ENCODE measurements around the gene CD209.

CD209 gene

DNA sequence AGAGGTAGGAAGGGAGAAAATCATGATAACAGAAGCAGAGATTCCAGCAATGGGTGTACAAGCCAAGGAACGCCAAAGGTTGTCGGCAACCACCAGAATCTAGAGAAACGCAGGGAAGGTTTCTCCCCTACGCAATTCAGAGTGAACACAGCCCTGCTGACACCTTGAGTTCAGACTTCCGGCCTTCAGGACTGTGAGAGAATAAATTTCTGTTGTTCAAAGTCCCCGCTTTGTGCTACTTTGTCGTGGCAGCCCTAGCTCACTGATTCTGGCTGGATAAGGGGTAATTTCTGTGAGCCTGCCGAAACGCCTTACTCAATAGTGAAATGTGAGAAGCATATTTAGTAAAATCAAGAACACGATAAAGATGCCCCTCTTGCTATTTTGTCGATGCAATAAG, 10.1 kb downstream of the CD209 start:
- DNase-seq (ENCODE audit: low spot score): no peak

DNA sequence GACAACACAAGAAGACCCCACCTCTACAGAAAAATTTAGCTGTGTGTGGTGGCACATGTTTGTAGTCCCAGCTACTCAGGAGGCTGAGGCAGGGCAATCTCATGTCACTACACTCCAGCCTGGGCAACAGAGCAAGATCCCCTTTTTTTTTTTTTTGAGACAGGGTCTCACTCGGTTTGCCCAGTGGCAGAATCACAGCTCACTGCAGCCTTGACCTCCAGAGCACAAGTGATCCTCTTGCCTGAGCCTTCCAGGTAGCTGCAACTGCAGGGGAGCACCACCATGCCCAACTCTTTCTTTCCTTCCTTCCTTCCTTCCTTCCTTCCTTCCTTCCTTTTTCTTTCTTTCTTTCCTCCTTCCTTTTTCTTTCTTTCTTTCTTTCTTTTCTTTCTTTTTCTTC, 11.2 kb downstream of the CD209 start:
- no peak for DNase-seq (ENCODE audit: low spot score)

DNA sequence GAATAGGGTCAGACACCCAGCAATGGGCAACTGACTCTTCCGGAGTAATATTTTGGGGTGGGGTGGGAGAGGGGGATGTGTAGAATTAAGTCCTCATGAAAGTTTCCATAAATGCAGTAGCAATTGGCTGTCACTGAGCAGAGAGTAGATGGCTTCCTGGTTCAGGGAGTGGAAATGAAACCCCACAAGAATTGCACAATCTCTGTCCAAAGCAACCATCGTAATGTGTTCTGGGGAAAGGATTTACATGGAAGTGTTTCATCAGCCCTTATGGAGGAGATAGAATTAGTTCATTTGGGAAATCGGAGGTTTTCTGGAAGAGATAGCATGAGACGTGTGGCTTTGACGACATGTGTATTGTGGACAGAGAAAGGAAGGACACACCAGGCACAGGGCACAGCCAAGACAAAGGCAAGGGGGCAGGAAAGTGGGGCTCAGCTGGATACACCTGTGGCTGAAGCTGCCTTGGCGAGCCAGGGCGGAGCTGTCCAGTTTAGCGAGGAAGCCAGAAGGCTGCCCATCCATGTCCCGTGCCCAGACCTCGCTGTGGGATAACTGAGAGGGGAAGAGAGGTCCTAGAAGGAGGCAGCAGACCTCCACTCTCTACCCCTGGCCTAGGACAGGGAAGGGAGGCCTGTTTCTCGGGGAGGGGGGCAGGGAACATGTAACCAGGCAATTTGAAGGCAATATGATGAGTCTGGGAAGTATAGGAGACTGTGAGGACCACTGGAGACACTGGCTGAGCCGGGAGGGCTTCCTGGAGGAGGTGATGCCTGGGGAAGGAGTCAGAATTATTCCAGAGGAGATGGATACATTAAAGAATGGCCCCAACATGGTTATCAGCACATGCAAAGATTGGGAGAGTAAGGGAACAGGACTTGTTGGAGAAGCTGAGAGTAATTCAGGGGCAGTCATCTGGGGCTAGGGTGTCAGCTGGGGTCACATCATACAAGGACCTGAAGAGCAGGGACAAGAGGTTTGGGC, 12.8 kb downstream of the CD209 start:
- no peak for DNase-seq (ENCODE audit: low spot score)

- no peak for DNase-seq (ENCODE audit: low spot score)
These were observed 14.0 kb downstream of the CD209 start for GRCh38 chr19:7733376-7733775.

DNA sequence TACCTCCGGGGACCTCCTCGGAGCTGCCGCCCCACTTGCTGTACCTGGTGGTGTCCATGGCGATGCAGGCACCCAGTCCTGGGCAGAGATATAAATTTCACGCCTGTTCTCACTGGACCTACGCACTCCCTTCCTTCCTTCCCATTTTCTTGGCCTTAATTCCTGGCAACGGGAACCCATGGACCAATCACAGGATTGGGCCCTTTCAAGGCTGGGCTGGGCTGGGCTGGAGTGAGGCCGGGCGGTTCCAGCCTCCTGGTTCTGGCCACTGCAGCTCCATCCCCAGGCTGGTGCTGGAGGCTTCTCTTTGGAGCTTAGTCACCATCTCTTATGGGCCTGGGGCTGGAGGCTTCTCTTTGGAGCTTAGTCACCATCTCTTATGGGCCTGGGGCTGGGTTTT, 15.3 kb downstream of the CD209 start, which contains the start of gene CLEC4G:
Gene CLEC4G, minus strand, starts transcription at position 66 of the 400 bp plus-strand sequence. Its CDS starts 8 bp downstream, at position 58.
- DNase-seq (ENCODE audit: low spot score): no peak

DNA sequence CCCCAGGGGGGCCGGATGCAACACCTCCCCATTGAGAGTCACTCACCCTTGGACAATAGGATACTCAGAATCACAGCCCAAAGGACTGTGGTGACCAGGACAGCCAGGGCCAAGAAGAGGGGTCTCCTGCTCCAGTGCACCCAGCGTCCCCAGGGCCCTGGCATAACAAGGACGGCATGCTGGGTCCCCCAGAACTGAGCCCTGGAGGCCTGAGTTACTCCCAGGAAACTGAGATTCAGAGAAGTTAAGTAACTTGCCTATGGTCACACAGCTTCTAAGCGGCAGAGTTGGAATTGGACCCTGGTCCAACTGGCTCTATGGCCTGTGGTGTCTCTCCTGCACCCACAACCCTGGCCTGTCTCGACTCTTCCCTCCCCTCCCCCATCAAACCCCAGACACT, 15.7 kb downstream of the CD209 start:
- DNase-seq (ENCODE audit: low spot score): no peak

DNA sequence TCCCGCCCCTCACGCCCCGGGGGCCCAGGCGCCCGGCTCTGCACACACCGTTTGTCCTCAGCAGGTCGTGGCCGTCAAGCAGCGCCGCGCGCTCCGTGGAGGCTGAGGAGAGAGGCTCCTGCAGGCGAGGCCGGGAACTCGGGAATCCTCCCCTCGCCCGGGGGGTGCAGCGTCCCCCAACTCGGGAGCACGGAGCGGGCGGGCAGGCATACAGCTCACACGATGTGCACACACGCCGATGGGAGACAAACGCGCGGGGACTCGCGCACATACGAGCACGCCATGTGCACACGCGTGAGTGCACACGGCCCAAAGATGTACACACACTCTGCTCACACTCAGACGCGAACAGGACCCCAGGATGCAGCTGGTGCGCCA, 16.1 kb downstream of the CD209 start:
- no peak for DNase-seq (ENCODE audit: low spot score)

- no peak for DNase-seq (ENCODE audit: low spot score)
These were observed 16.8 kb downstream of the CD209 start for GRCh38 chr19:7730286-7731217.

GRCh38 chr19:7729831-7730285, 17.5 kb downstream of the CD209 start:
- DNase-seq (ENCODE audit: low spot score): no peak

GRCh38 chr19:7729211-7729610, 18.1 kb downstream of the CD209 start:
- no peak for DNase-seq (ENCODE audit: low spot score)

DNA sequence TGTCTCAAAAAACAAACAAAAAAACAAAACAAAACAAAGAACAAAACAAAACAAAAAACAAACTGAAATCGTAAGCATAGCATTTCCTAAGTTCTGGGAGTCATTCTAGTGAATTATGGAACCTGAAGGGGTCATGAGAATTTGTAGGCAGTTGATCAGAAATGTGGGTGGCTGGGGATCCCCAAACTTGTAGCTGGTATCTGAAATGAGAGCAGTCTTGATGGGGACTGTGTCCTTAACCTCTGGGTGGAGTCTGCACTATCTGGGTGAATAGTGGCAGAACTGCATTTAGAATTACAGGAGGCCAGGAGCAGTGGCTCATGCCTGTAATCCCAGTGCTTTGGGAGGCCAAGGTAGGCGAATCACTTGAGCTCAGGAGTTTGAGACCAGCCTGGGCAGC, 21.5 kb downstream of the CD209 start:
- DNase-seq (ENCODE audit: low spot score): no peak

DNA sequence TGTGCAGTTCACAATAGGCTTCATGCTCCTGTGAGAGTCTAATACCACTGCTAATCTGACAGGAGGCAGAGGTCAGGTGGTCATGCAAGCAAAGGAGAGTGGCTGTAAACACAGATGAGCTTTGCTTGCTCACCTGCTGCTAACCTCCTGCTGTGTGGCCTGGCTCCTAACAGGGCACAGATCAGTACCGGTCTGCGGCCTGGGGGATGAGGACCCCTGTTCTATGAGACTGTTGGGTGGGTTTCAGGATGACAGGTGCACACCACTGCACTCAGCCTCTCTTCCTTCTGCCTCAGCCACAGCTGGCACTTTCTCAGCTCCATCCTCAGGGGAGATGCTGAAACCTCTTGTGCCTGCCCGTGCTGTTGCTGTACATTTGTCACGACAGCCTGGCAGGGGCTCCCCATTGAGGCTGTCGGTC, 25.1 kb downstream of the CD209 start:
- no peak for DNase-seq (ENCODE audit: low spot score)

GRCh38 chr19:7720351-7720750, 27.0 kb downstream of the CD209 start:
- no peak for DNase-seq (ENCODE audit: low spot score)

DNA sequence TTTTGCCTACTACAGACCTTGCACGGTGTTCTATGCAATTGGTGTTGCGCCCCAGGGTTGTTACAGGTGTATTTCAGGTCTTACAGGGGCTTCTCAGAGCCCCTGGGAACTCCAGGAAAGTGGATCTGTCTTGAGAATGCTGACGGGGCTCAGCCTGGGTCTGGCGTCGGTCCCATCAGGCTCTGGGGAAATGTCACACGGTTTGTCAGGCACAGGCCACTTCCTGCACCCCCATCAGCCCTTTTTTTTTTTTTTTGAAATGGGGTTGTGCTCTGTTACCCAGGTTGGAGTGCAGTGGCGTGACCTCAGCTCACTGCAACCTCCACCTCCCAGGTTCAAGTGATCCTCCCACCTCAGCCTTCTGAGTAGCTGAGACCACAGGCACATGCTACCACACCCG, 28.7 kb downstream of the CD209 start:
- DNase-seq (ENCODE audit: low spot score): no peak

DNA sequence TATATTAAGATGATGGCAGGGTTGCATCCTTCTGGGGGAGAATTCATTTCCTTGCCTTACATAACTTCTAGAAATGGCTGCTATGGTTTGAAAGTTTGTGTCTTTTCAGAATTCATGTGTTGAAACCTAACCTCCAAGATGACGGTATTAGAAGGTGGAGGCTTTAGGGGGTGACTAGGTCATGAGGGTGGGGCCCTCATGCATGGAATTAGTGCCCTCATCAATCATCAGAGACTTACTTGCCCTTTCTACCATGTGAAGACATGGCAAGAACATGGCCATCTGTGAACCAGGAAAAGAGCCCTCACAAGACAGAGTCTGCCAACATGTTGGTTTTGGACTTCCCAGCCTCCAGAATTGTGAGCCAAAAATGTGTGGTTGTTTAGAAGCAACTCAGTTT, 30.6 kb downstream of the CD209 start:
- no peak for DNase-seq (ENCODE audit: low spot score)

DNA sequence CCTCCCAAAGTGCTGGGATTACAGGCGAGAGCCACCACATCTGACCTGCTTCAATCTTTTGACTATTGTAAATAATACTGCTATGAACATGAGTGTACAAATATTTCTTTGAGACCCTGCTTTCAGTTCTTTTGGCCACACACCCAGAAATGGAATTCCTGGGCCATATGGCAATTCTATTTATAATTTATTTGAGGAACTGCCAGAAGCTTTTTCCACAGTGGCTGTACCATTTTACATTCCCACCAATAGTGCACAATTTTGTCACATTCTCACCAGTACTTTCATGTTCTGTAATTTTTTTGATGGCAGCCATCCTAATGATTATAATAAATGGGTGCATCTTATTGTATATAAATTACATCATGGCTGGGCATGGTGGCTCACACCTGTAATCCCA, 31.7 kb downstream of the CD209 start:
- DNase-seq (ENCODE audit: low spot score): no peak

DNA sequence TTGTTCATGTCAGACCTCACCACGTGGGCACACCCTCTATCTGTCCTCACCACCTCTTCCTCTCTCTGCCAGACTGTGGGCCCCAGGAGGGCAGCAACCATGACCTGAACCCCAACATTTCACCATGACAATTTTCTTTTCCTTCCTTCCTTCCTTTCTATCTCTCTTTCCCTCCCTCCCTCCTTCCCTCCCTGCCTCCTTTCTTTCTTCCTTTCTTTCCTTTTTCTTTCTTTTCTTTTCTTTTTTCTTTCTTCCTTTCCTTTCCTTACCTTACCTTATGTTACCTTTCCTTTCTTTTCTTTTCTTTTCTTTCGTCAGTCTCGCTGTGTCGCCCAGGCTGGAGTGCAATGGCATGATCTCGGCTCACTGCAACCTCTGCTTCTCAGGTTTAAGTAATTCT, 36.7 kb downstream of the CD209 start:
- no peak for DNase-seq (ENCODE audit: low spot score)

DNA sequence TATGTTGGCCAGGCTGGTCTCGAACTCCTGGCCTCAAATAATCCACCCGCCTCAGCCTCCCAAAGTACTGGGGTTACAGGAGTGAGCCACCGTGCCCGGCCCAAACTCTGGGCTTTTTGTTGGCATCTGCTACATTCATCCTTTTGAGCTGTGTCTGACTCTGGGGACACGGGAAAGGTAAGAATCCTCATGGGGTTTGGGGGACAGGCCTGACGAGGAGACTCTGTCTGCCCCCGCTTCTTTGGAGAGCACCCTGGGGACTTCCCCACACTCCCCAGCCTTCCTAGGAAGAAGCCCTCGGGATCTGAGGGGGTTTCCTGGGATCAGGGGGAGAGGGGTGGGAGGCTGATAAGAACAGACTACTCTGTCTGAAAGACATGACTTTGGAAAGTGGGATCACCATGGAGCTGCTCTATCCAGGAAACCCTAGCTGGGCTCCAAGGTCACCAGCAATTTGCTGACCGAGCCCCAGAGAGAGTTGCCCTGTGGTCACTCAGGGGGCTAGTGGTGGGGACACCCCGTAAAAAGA, 37.3 kb downstream of the CD209 start:
- no peak for DNase-seq (ENCODE audit: low spot score)

GRCh38 chr19:7706955-7707456, 40.3 kb downstream of the CD209 start:
- DNase-seq (ENCODE audit: low spot score): no peak

DNA sequence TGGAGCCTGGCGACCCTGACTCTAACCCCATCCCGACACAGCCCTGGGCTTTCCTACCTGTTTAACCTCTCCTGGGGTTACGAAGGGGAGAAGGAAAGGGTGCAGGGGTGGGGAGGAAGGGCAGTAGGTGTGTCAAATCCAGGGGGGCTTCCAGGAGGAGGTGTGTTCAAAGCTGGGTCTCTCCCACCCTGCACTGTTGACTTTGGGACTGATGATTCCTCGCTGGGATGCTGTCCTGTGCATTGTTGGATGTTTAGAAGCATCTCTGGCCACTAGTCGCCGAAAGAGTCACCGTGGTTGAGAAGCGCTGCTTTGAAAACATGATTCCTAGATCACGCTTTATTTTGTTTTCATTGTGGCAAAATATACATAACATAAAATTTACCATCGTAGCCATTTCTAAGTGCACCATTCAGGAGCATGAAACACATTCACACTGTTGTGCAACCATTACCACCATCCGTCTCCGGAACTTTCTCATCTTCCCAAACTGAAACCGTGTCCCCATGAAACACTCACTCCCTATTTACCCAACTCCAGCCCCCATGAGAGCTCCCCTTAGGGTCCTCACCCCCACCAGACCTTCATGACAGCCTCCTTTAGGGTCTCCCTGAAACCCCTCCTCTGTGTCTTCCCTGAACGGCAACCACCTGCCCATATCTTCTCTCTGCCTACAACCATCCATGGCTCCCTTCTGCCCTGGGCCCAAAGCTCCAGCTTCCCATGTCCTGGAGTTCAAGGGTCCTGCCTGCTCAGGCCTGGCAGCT, 41.0 kb downstream of the CD209 start:
- DNase-seq (ENCODE audit: low spot score): no peak
